ENCODE results near the gene ECHS1.

The ECHS1 gene

GRCh38 chr10:133346413-133346812 is 26.7 kb downstream of the ECHS1 start:
- TF ChIP-seq EZH2 (IDR thresholded peaks at IDR 0.05; ENCODE audit: borderline replicate concordance, low read length) (no peak), CTCF (IDR thresholded peaks at IDR 0.05; ENCODE audit: low read length) (no peak)
- Histone ChIP-seq H3K4me2 (ENCODE audit: low read length) (no peak overlapping the region), H4K20me1 (ENCODE audit: insufficient read depth, low read length) (no peaks in the 10 kb centered on the region), H3K9ac (ENCODE audit: low read length) (no peak overlapping the region), H3K27ac (ENCODE audit: low read depth, low read length, poor library complexity, severe bottlenecking) (no peak overlapping the region), H2AFZ (ENCODE audit: low read length) (no peak overlapping the region), H3K4me3 (ENCODE audit: low read depth, low read length, poor library complexity, severe bottlenecking) (no peak overlapping the region), H3K4me1 (ENCODE audit: insufficient read depth, low read length, severe bottlenecking) (no peaks in the 10 kb centered on the region), H3K36me3 (ENCODE audit: insufficient read depth, low read length) (no peaks in the 10 kb centered on the region), H3K9me2 (ENCODE audit: low read depth, low read length) (no peaks in the 10 kb centered on the region), H3F3A (ENCODE audit: insufficient read depth, low read length) (no peaks in the 10 kb centered on the region), H3K27me3 (ENCODE audit: insufficient read depth, low read length) (peaks cover 8% of the 10 kb centered on the region; the same call in 1 of the 2 replicates), H3K79me2 (ENCODE audit: insufficient read depth, low read length) (no peaks in the 10 kb centered on the region), H3K9me3 (ENCODE audit: low read length) (no peaks in the 10 kb centered on the region)

GRCh38 chr10:133344236-133344635 is 28.9 kb downstream of the ECHS1 start:
- H3K27ac ChIP-seq (ENCODE audit: low read depth, low read length, poor library complexity, severe bottlenecking), result no peak overlapping the region
- H3K36me3 ChIP-seq (ENCODE audit: insufficient read depth, low read length), result no peaks in the 10 kb centered on the region
- no peaks in the 10 kb centered on the region for H3K79me2 ChIP-seq (ENCODE audit: insufficient read depth, low read length)
- no peak overlapping the region for H2AFZ ChIP-seq (ENCODE audit: low read length)
- peaks cover 4% of the 10 kb centered on the region; the same call in 1 of the 2 replicates for H3K27me3 ChIP-seq (ENCODE audit: insufficient read depth, low read length)
- no peak overlapping the region for H3K4me3 ChIP-seq (ENCODE audit: low read depth, low read length, poor library complexity, severe bottlenecking)
- H3K9ac ChIP-seq (ENCODE audit: low read length), result no peak overlapping the region
- no peaks in the 10 kb centered on the region for H3K4me1 ChIP-seq (ENCODE audit: insufficient read depth, low read length, severe bottlenecking)
- H3K4me2 ChIP-seq (ENCODE audit: low read length), result no peak overlapping the region
- H3K9me3 ChIP-seq (ENCODE audit: low read length), result no peaks in the 10 kb centered on the region
- no peaks in the 10 kb centered on the region for H3K9me2 ChIP-seq (ENCODE audit: low read depth, low read length)
- H4K20me1 ChIP-seq (ENCODE audit: insufficient read depth, low read length), result no peaks in the 10 kb centered on the region
- no peaks in the 10 kb centered on the region for H3F3A ChIP-seq (ENCODE audit: insufficient read depth, low read length)
- TF ChIP-seq CTCF (IDR thresholded peaks at IDR 0.05; ENCODE audit: low read length) (no peak), EZH2 (IDR thresholded peaks at IDR 0.05; ENCODE audit: borderline replicate concordance, low read length) (no peak)

- no peak overlapping the region for H3K4me3 ChIP-seq (ENCODE audit: low read depth, low read length, poor library complexity, severe bottlenecking)
- H3K79me2 ChIP-seq (ENCODE audit: insufficient read depth, low read length), result no peaks in the 10 kb centered on the region
- H3F3A ChIP-seq (ENCODE audit: insufficient read depth, low read length), result no peaks in the 10 kb centered on the region
- no peaks in the 10 kb centered on the region for H3K9me2 ChIP-seq (ENCODE audit: low read depth, low read length)
- TF ChIP-seq EZH2 (IDR thresholded peaks at IDR 0.05; ENCODE audit: borderline replicate concordance, low read length) (no peak), CTCF (IDR thresholded peaks at IDR 0.05; ENCODE audit: low read length) (no peak)
- H3K9me3 ChIP-seq (ENCODE audit: low read length), result no peaks in the 10 kb centered on the region
- no peak overlapping the region for H3K9ac ChIP-seq (ENCODE audit: low read length)
- H3K4me1 ChIP-seq (ENCODE audit: insufficient read depth, low read length, severe bottlenecking), result no peaks in the 10 kb centered on the region
- H3K36me3 ChIP-seq (ENCODE audit: insufficient read depth, low read length), result no peaks in the 10 kb centered on the region
- H4K20me1 ChIP-seq (ENCODE audit: insufficient read depth, low read length), result no peaks in the 10 kb centered on the region
- no peak overlapping the region for H2AFZ ChIP-seq (ENCODE audit: low read length)
- peaks cover 4% of the 10 kb centered on the region; the same call in 1 of the 2 replicates for H3K27me3 ChIP-seq (ENCODE audit: insufficient read depth, low read length)
- H3K27ac ChIP-seq (ENCODE audit: low read depth, low read length, poor library complexity, severe bottlenecking), result no peak overlapping the region
- no peak overlapping the region for H3K4me2 ChIP-seq (ENCODE audit: low read length)
These were observed 29.6 kb downstream of the ECHS1 start for GRCh38 chr10:133343558-133343957.
